Nephron (organoid): Measurements from ENCODE around the gene FAM168A.

Experiments used
- H3K27ac Mint-ChIP-seq, 3 experiments: 2 replicates each; pipeline ENCODE4 v1.8.0; 2020; ENCODE audit warnings: mixed read lengths in 3 of 3, mild to moderate bottlenecking in 2 of 3, moderate library complexity in 1 of 3
- H3K27me3 Mint-ChIP-seq: 2 replicates; pipeline ENCODE4 v1.8.0; 2021; ENCODE audit warnings: low read depth, mild to moderate bottlenecking, moderate library complexity, mixed read lengths
- H3K36me3 Mint-ChIP-seq: 2 replicates; pipeline ENCODE4 v1.8.0; 2020; ENCODE audit warnings: low read depth, mixed read lengths
- H3K4me1 Mint-ChIP-seq: 2 replicates; pipeline ENCODE4 v1.8.0; 2020; ENCODE audit warnings: mixed read lengths
- H3K4me3 Mint-ChIP-seq, 3 experiments: 2 replicates each; pipeline ENCODE4 v1.8.0; 2020; ENCODE audit warnings: mild to moderate bottlenecking in 3 of 3, mixed read lengths in 3 of 3, moderate library complexity in 2 of 3
- H3K9me3 Mint-ChIP-seq: 2 replicates; pipeline ENCODE4 v1.8.0; 2020; ENCODE audit warnings: mixed read lengths
- CTCF ChIP-seq, 3 experiments: fragments of 200-600 bp; sonication (generic); IDR thresholded peaks; one replicate each; pipeline ENCODE4 v1.5.0; 2021; ENCODE audit warnings: antibody characterized with exemption in 3 of 3; ENCODE audit not compliant: unreplicated experiment in 3 of 3

The FAM168A gene

GRCh38 chr11:73559743-73560142 lies 38.2 kb downstream of the FAM168A start:
- Mint-ChIP-seq H3K27ac (no peak overlapping the region), H3K4me1 (peaks cover 5% of the 10 kb centered on the region), H3K27me3 (no peaks in the 10 kb centered on the region), H3K36me3 (peaks cover 20% of the 10 kb centered on the region), H3K4me3 (no peak overlapping the region), H3K9me3 (no peaks in the 10 kb centered on the region)
- no peak for TF ChIP-seq CTCF (IDR thresholded peaks at IDR 0.05; ENCODE audit: unreplicated experiment in 3 of 3)

GRCh38 chr11:73556966-73557365 lies 40.9 kb downstream of the FAM168A start:
- no peaks in the 10 kb centered on the region for H3K27me3 Mint-ChIP-seq

DNA sequence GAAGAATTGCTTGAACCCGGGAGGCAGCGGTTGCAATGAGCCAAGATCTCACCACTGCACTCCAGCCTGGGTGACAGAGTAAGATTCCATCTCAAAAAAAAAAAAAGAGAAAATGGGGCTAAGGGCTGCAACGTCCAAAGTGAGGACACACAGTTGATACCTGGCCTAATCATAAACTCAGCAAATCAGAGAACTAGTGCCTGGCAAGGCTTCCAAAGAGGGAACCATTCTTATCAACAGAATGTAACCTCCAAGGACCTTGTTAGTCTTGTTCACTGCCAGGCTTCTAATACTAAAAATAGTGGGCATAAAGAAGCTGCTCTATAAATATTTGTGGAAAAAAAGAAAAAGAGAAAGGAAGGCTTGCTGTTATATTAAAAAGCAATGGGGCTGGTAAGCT lies 42.3 kb downstream of the FAM168A start:
- Mint-ChIP-seq H3K27me3 (no peaks in the 10 kb centered on the region), H3K4me1 (peaks cover 13% of the 10 kb centered on the region), H3K9me3 (no peaks in the 10 kb centered on the region), H3K36me3 (peaks cover 22% of the 10 kb centered on the region), H3K4me3 (no peak overlapping the region), H3K27ac (no peak overlapping the region)
- no peak for TF ChIP-seq CTCF (IDR thresholded peaks at IDR 0.05; ENCODE audit: unreplicated experiment in 3 of 3)

More at GRCh38 chr11:73556966-73557365, 40.9 kb downstream of the FAM168A start:
- TF ChIP-seq CTCF (IDR thresholded peaks at IDR 0.05; ENCODE audit: unreplicated experiment in 3 of 3) = no peak
- Mint-ChIP-seq H3K4me3 (no peak overlapping the region), H3K9me3 (no peaks in the 10 kb centered on the region), H3K27ac (no peak overlapping the region), H3K36me3 (peaks cover 22% of the 10 kb centered on the region), H3K4me1 (peaks cover 8% of the 10 kb centered on the region)

DNA sequence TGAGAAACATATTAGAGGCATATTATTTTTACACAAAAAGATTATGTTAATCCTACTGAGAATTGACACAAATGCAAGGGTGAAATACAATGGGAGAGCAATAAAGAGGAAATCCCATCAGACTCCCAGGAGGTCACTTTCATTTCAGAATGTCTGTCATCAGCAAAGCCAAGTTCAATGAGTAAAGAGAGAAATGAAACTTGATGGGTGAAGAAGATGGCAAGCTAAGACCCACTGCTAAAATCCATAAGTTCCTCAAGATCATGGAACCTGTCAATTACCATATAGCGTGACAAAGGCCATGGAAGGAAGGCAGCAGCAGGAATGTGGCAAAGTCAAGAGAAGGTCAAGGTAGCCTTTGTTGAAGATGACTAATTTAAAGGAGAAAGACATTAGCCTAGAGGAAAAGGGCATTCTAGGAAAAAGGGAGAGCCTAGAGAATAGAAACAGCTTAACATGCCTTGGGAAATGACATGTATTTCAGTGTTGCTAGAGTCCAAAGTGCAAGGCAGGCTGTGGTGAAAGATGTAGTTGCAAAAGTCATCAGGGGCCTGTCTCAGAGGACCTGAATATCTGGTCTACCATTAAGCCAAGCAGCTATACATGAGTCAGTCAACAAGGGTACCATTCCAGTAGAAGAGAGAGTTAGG lies 43.1 kb downstream of the FAM168A start:
- H3K4me1 Mint-ChIP-seq = peaks cover 13% of the 10 kb centered on the region
- no peaks in the 10 kb centered on the region for H3K9me3 Mint-ChIP-seq
- H3K27ac Mint-ChIP-seq = no peak overlapping the region
- no peaks in the 10 kb centered on the region for H3K27me3 Mint-ChIP-seq
- TF ChIP-seq CTCF (IDR thresholded peaks at IDR 0.05; ENCODE audit: unreplicated experiment in 3 of 3) = no peak
- no peak overlapping the region for H3K4me3 Mint-ChIP-seq
- H3K36me3 Mint-ChIP-seq = peaks cover 22% of the 10 kb centered on the region

DNA sequence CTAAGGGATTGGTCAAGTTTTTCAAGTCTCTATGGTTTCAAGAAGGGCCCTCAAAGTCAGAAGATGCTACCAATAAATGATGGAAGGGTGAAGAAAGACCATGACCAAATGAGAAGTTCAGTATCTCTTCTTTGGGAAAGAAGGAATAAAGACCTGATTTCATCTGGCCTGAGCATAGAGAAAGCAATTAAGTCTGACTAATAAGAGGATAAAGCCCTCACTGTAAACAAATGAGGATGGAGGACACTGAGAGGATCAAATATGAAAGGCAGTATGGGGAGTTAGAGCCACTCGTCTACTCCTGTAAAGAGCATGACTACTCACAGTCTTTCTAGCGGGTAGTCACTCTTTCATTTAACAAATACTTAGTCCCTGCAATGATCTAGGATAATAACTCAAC lies 44.6 kb downstream of the FAM168A start:
- no peak for TF ChIP-seq CTCF (IDR thresholded peaks at IDR 0.05; ENCODE audit: unreplicated experiment in 3 of 3)
- H3K4me3 Mint-ChIP-seq = no peak overlapping the region
- no peaks in the 10 kb centered on the region for H3K27me3 Mint-ChIP-seq
- no peak overlapping the region for H3K27ac Mint-ChIP-seq
- no peaks in the 10 kb centered on the region for H3K9me3 Mint-ChIP-seq
- H3K36me3 Mint-ChIP-seq = peaks cover 19% of the 10 kb centered on the region
- H3K4me1 Mint-ChIP-seq = peaks cover 13% of the 10 kb centered on the region

- H3K27me3 Mint-ChIP-seq = no peaks in the 10 kb centered on the region
- no peak overlapping the region for H3K4me3 Mint-ChIP-seq
- H3K27ac Mint-ChIP-seq = no peak overlapping the region
- no peaks in the 10 kb centered on the region for H3K9me3 Mint-ChIP-seq
- TF ChIP-seq CTCF (IDR thresholded peaks at IDR 0.05; ENCODE audit: unreplicated experiment in 3 of 3) = no peak
- H3K36me3 Mint-ChIP-seq = peaks cover 7% of the 10 kb centered on the region
- H3K4me1 Mint-ChIP-seq = peaks cover 13% of the 10 kb centered on the region
Measured at GRCh38 chr11:73551677-73552076, 46.2 kb downstream of the FAM168A start.
